AML-193 (cell line): ENCODE data around the gene LEP.

Source experiments
- DNase-seq, 2 experiments: peaks; one replicate each; lab custom pipeline; 2025; lab: John Stamatoyannopoulos, UW

The LEP gene

DNA sequence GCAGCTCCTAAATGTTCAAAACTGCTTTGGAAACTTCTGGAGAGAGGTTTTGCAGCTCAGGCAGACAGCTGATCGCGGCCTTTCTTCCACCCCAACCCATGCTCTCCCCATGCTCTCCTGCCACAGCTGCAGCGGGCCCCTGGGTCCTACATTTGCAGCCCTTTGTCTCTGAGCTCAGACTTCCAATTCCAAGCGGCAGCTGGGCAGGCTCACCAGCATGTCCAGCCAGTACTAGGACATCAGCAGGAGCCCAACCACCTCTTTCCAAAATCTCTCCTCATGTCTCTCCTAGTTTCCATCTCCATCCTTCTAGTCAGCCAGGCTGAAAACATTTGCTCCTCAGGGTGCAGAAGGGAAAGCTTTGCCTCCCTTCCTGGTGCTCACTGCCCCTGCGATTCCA lies 6.0 kb downstream of the LEP start:
- DNase-seq, result no peak

GRCh38 chr7:128247640-128248194 lies 6.6 kb downstream of the LEP start:
- peak; percentile 5 to 19 for DNase-seq

DNA sequence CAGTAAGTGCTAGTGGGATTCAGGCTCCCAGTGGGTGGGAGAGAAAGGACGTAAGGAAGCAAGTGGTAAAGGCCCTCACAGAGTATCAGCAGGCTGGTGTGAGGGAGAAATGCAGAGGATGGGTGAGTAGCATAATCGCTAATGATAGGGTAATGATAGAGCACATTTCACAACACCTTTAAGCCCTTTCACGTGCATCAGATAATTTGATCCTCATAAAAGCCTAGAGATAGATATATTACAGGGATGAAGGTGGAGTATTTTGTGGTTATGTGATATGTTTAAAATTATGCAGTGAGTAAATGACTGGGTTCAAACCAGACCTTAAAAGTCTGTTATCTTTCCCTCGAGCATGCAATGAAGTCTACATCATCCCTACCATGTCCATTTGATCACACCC lies 10.3 kb downstream of the LEP start:
- no peak for DNase-seq

- DNase-seq, result no peak
These were observed 12.6 kb downstream of the LEP start for GRCh38 chr7:128253701-128254100.

DNA sequence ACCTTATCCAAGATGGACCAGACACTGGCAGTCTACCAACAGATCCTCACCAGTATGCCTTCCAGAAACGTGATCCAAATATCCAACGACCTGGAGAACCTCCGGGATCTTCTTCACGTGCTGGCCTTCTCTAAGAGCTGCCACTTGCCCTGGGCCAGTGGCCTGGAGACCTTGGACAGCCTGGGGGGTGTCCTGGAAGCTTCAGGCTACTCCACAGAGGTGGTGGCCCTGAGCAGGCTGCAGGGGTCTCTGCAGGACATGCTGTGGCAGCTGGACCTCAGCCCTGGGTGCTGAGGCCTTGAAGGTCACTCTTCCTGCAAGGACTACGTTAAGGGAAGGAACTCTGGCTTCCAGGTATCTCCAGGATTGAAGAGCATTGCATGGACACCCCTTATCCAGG lies 13.4 kb downstream of the LEP start:
- no peak for DNase-seq

DNA sequence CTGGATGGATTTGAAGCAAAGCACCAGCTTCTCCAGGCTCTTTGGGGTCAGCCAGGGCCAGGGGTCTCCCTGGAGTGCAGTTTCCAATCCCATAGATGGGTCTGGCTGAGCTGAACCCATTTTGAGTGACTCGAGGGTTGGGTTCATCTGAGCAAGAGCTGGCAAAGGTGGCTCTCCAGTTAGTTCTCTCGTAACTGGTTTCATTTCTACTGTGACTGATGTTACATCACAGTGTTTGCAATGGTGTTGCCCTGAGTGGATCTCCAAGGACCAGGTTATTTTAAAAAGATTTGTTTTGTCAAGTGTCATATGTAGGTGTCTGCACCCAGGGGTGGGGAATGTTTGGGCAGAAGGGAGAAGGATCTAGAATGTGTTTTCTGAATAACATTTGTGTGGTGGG lies 14.2 kb downstream of the LEP start:
- no peak for DNase-seq

DNA sequence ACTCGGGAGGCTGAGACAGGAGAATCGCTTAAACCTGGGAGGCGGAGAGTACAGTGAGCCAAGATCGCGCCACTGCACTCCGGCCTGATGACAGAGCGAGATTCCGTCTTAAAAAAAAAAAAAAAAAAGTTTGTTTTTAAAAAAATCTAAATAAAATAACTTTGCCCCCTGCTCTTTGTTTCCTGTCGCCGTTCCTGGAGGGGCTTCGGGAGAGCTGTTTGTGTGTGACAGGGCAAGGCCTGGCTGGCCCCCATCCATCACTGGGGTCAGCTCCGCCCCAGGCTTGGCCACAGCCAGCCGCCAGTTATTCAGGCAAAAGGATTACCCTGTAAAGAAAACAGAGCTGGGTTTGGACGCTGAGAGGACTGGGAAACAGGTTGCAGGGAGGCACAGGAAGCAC lies 16.4 kb downstream of the LEP start:
- DNase-seq, result no peak

- DNase-seq, result no peak
These were observed 18.3 kb downstream of the LEP start for GRCh38 chr7:128259131-128260061.

- DNase-seq, result no peak
These were observed 19.2 kb downstream of the LEP start for GRCh38 chr7:128260069-128260795.

DNA sequence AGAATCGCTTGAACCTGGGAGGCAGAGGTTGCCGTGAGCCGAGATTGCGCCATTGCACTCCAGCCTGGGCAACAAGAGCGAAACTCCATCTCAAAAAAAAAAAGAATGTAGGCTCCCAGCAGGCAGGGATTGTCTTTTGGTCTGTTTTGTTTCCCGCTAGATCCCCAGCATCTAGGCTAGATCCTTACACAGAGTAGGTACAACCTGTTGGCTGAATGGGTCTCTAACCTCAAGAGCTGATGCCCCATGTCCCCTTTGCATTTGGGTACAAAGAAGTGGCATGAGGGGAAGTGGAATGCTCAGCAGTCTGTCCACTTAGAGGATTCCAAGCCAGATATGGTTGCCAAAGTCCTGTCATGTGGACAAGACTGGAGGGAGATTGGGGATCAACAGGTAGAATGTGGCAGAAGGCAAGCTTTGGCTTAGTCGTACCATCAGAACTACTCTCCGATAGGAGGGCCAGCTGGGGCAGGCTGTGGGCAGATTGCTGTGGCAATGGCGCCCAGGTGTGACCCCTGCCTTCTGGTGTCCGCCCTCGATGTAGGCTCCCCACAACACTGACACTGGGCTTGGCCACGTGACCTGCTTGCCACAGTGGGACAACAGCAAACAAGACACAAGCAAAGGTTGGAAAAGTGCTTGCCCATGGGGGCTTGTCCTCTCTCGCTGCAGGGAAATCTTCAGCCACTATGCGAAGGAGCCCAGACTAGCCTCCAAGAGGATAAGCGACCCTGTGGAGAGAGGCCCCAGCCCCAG lies 21.4 kb downstream of the LEP start:
- no peak for DNase-seq

DNA sequence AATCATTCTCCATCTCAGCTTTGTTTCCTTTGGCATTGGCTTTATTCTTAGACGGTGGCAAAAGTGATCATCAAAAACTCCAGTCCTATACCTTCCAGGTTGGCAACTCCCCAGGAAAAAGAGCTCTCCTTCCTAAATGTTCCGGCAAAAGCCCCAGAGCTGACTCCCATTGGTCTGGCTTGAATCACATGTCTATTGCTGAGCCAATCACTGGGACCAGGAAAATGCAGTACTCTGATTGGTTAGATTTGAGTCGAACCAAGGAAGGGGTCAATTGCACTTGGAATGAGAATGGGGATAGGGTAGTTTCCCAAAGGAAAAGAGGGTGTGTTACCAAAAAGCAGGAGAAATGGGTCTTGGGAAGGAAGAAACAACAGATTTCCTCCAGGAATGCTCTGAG lies 22.3 kb downstream of the LEP start:
- DNase-seq, result no peak

- DNase-seq, result no peak
These were observed 23.4 kb downstream of the LEP start for GRCh38 chr7:128264477-128264876.

DNA sequence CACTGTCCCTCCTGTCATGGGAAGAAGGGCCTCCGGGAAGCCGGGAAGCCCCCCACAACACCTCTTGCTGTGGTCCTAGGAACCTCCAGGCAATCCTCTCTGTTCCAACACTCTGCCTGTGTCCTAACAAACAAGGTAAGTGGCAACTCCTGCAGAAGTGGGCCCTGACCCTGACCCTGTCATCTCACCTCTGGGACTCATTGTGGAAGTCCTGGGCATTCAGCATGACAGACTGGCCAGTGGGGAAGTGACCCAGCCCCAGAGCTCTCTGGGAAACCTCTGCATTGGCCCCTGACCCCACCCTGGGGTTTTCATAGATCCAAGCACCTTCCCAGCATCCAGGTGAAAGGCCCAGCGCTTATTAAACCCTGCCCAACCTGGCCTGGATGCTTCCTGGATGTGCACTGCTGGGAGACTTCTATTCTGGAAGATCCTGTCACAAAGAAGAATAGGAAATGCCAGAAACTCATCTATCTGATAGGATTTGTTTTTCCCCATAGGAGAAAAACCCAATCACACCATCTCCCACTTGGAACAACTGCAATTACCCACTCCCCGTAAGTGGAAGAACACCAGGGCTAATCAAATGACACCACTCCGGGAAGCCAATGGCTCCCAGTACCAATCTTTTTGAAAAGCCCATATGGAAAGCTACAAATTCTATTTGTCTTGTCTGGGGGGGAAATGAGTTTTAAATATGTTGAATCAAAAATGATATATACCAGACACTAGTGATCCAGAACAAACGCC lies 24.3 kb downstream of the LEP start:
- no peak for DNase-seq

- DNase-seq, result no peak
These were observed 24.8 kb downstream of the LEP start for GRCh38 chr7:128265906-128266300.

DNA sequence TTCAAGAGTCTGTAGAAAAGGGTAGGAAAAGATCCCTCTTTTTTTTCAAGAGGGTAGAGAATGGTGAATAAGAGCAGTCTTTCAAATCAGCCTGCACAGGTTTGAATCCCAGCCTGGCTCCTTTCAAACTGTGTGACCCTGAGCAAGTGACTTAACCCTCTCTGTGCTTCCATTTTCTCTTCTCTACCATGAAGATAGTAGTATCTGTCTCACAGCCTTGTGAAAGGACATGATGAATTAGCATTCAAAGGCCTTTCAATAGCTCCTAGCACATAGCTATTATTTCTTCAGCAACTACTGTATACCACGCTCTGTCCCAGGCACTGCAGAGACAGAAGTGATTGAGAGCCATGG lies 25.4 kb downstream of the LEP start:
- DNase-seq, result no peak

- DNase-seq, result no peak
These were observed 26.0 kb downstream of the LEP start for GRCh38 chr7:128266883-128267594.

DNA sequence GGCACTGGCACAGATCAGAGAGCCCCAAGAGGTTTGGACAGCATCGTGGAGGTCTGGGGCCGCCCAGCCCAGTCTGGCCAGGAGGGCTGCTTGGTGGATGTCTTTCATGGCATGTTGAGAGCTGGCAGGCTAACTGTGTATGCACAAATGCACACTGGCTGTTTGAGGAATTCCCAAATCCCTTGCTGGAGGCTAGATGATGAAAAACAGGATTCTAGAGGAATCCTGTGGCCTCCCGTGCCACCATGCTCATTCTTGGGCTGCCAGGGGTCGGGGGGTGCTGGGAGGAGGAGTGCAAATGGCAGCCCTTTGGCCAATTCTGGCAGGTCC lies 26.5 kb downstream of the LEP start:
- no peak for DNase-seq

DNA sequence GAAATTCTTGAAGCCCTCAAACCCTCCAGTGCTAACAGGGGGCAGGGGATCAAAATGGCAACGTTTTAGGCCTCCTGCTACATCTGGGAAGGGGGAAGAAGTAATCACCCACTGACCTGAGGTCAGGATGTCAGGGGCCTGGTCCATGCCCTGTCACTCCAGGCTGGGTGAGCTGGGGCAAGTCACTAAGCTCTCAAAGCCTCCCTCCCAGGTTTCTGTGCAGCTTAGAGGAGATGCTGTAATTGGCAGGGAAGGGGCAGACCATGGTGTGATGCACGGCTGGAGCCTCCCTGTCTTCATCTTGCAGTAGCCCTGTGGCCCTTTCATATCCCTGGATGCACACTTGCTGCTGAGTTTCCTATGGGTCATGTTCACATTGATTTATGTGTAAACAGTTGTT lies 27.2 kb downstream of the LEP start:
- DNase-seq, result no peak

DNA sequence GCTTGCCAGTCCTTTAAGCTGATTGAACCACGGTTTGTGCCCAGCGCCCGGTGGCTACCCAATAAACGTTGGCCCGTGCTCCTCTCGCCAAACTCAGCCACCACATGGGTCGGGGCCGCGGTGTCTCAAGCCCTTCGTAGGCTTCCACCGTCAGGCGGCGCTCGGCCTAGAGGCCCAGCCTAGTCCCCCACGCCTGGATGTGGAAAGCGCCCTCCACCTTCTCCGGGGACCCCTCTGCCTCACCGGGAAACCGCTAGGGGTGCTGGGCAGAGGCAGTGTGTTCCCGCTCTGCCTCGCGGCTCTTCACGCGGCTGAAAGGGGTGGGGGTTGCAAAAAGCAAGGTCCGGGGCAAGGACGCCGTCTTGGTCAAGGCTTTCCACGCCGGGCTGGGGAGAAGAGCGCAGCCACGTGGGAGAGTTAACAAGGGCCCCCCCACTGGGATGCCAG lies 29.8 kb downstream of the LEP start:
- no peak for DNase-seq

DNA sequence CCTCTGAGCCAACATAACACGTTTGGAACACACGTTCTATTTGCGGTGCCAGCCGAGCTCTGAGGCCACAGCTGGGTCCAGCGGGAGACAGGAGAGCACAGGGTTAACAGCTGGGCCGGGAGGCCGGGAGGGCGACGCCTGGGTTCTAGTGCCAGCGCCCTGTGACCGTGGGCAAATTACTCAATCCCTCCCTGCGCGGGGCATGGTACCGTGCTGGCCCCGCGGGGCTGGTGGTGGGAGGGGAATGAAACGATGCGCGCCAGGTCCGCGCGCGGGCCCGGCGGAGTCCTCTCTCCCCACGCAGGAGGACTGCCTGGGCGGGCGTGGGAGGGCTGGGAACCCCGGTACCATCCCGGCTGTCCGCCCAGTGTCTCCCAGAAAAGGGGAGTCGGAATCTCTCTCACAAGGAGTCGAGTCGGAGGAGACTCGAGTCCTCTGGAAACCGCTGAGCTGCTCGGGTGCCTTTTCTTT lies 30.4 kb downstream of the LEP start:
- no peak for DNase-seq

- DNase-seq, result no peak
These were observed 30.9 kb downstream of the LEP start for GRCh38 chr7:128271942-128272481.
